OCI-LY1 (cell line): Measurements from ENCODE around the gene WTAP.

Source experiments
- CTCF ChIP-seq: fragments of 200-600 bp; sonication (generic), shearing (Covaris generic); IDR thresholded peaks from 2 replicates; pipeline ENCODE4 v1.5.1; 2017; ENCODE audit warnings: mild to moderate bottlenecking, antibody characterized with exemption, low read length, moderate library complexity, mixed read lengths
- EZH2 ChIP-seq: fragments of 200-600 bp; sonication (generic), shearing (Covaris generic); IDR thresholded peaks from 2 replicates; pipeline ENCODE4 v1.8.0; 2017; ENCODE audit warnings: borderline replicate concordance, mixed run types, mild to moderate bottlenecking, antibody characterized with exemption, low read length, moderate library complexity, mixed read lengths

- TF ChIP-seq CTCF (peak; percentile 81), EZH2 (no peak)
Measured at GRCh38 chr6:159691133-159691962, 36.0 kb upstream of the WTAP start.
